IMR-90 (cell line): ENCODE measurements around the gene FOXO3. TPM values are rescaled to one million over a fixed set of nuclear protein-coding genes. Genes with fewer than 3 reads are reported as not detected.

Experiments used
- ATAC-seq: fragments of 200-7000 bp; cut with Tn5 transposase; 2 replicates; pipeline ENCODE4 v1.9.1; 2020; ENCODE audit warnings: low read depth, mild to moderate bottlenecking, moderate library complexity
- BruUV-seq: library from RNA; stranded (reverse); fragments of 400-500 nt; replicated peaks from 2 replicates; lab custom pipeline; 2021; lab: Mats Ljungman, UMichigan
- CTCF ChIA-PET: fragments of 300-600 bp; formaldehyde crosslinking; extraction: SDS; loops from one replicate; lab custom pipeline; 2021; ENCODE audit warnings: antibody characterized with exemption; lab: Yijun Ruan, JAX
- POLR2A ChIA-PET: fragments of 300-600 bp; sonication (Branson Sonifier 250); formaldehyde crosslinking; loops from one replicate; lab custom pipeline; 2022; ENCODE audit warnings: antibody characterized with exemption; ENCODE audit not compliant: unreplicated experiment; lab: Charles Lee
- DNase-seq: peaks from one replicate; pipeline ENCODE4 v3.0.0; 2013
- H2AFZ ChIP-seq: replicated peaks from 2 replicates; pipeline ENCODE3; 2013; ENCODE audit warnings: low read length, mild to moderate bottlenecking; ENCODE audit not compliant: poor library complexity
- H2AK5ac ChIP-seq: 2 replicates; pipeline ENCODE4 v1.6.1; 2013; ENCODE audit warnings: low read depth, low read length, inconsistent platforms
- H2AK9ac ChIP-seq: replicated peaks from 2 replicates; pipeline ENCODE3; 2013; ENCODE audit warnings: mild to moderate bottlenecking, low read depth, low read length, moderate library complexity; ENCODE audit not compliant: poor library complexity
- H2BK120ac ChIP-seq: 2 replicates; pipeline ENCODE4 v1.6.1; 2013; ENCODE audit warnings: low read depth, low read length, inconsistent platforms
- H2BK15ac ChIP-seq: 3 replicates; pipeline ENCODE4 v1.6.1; 2013; ENCODE audit warnings: low read depth, low read length, inconsistent platforms
- H2BK20ac ChIP-seq: 2 replicates; pipeline ENCODE4 v1.6.1; 2013; ENCODE audit warnings: low read depth, mild to moderate bottlenecking, inconsistent platforms, low read length, moderate library complexity
- H2BK5ac ChIP-seq: 2 replicates; pipeline ENCODE4 v1.6.1; 2013; ENCODE audit warnings: mild to moderate bottlenecking, low read depth, low read length, inconsistent platforms; ENCODE audit not compliant: poor library complexity, severe bottlenecking
- H3K14ac ChIP-seq: replicated peaks from 2 replicates; pipeline ENCODE4 v1.6.1; 2013; ENCODE audit warnings: low read depth, low read length, inconsistent platforms
- H3K18ac ChIP-seq: 2 replicates; pipeline ENCODE4 v1.6.1; 2013; ENCODE audit warnings: low read depth, low read length, control low read depth
- H3K23ac ChIP-seq: 2 replicates; pipeline ENCODE4 v1.6.1; 2013; ENCODE audit warnings: low read depth, low read length, inconsistent platforms
- H3K27ac ChIP-seq: 2 replicates; pipeline ENCODE4 v1.5.1; 2013; ENCODE audit warnings: mild to moderate bottlenecking, control low read depth, low read length; ENCODE audit not compliant: insufficient read depth
- H3K27me3 ChIP-seq: 2 replicates; pipeline ENCODE4 v1.6.1; 2013; ENCODE audit warnings: low read length; ENCODE audit not compliant: control insufficient read depth, insufficient read depth
- H3K36me3 ChIP-seq: 2 replicates; pipeline ENCODE4 v1.6.1; 2013; ENCODE audit warnings: low read length, mixed read lengths; ENCODE audit not compliant: control insufficient read depth, insufficient read depth
- H3K4ac ChIP-seq: 2 replicates; pipeline ENCODE4 v1.6.1; 2013; ENCODE audit warnings: low read depth, low read length, inconsistent platforms
- H3K4me1 ChIP-seq: 2 replicates; pipeline ENCODE4 v1.6.1; 2013; ENCODE audit warnings: low read length, mixed read lengths; ENCODE audit not compliant: control insufficient read depth, insufficient read depth
- H3K4me2 ChIP-seq: 2 replicates; pipeline ENCODE4 v1.6.1; 2013; ENCODE audit warnings: low read depth, mild to moderate bottlenecking, control low read depth, low read length, moderate library complexity
- H3K4me3 ChIP-seq: 2 replicates; pipeline ENCODE4 v1.5.1; 2013; ENCODE audit warnings: low read depth, mild to moderate bottlenecking, control low read depth, low read length, moderate library complexity; ENCODE audit not compliant: insufficient read depth
- H3K56ac ChIP-seq: 2 replicates; pipeline ENCODE4 v1.6.1; 2013; ENCODE audit warnings: low read length, inconsistent platforms; ENCODE audit not compliant: insufficient read depth; ENCODE audit errors: extremely low read depth
- H3K79me1 ChIP-seq, 2 experiments: 2 replicates each; pipeline ENCODE4 v1.6.1; 2013; ENCODE audit warnings: low read length in 2 of 2, inconsistent platforms in 1 of 2, low read depth in 1 of 2
- H3K9ac ChIP-seq: 2 replicates; pipeline ENCODE4 v1.6.1; 2013; ENCODE audit warnings: low read depth, low read length, control low read depth
- H3K9me1 ChIP-seq: 2 replicates; pipeline ENCODE4 v1.6.1; 2013; ENCODE audit warnings: low read length, inconsistent platforms; ENCODE audit not compliant: insufficient read depth
- H3K9me3 ChIP-seq: 2 replicates; pipeline ENCODE4 v1.6.1; 2013; ENCODE audit warnings: low read length; ENCODE audit not compliant: control insufficient read depth, insufficient read depth
- H4K20me1 ChIP-seq: 2 replicates; pipeline ENCODE4 v1.6.1; 2013; ENCODE audit warnings: low read length, inconsistent platforms; ENCODE audit not compliant: insufficient read depth
- H4K5ac ChIP-seq: 2 replicates; pipeline ENCODE4 v1.6.1; 2013; ENCODE audit warnings: mild to moderate bottlenecking, low read depth, low read length, control low read depth
- H4K8ac ChIP-seq, 2 experiments: 2 replicates each; pipeline ENCODE4 v1.6.1; 2013; ENCODE audit warnings: low read depth in 2 of 2, low read length in 2 of 2, control low read depth in 1 of 2, inconsistent platforms in 1 of 2
- H4K91ac ChIP-seq: 2 replicates; pipeline ENCODE4 v1.6.1; 2013; ENCODE audit warnings: low read depth, low read length, inconsistent platforms; ENCODE audit not compliant: insufficient read depth
- MAFK ChIP-seq: IDR thresholded peaks from 2 replicates; pipeline ENCODE4 v1.6.1; 2012; ENCODE audit warnings: low read depth, low read length, improper control_type of control experiment
- MAZ ChIP-seq: IDR thresholded peaks from 2 replicates; pipeline ENCODE4 v1.6.1; 2012; ENCODE audit warnings: low read depth, mild to moderate bottlenecking, low read length, improper control_type of control experiment, moderate library complexity, borderline replicate concordance
- RCOR1 ChIP-seq: IDR thresholded peaks from 2 replicates; pipeline ENCODE4 v1.6.1; 2012; ENCODE audit warnings: mild to moderate bottlenecking, low read length, improper control_type of control experiment; ENCODE audit not compliant: insufficient replicate concordance
- WGBS, 2 experiments: methylation state at CpG; one replicate each; pipeline versions ENCODE4 v1.1.5 to v1.1.7; 2013; ENCODE audit warnings: missing lambda C conversion rate in 2 of 2; ENCODE audit not compliant: insufficient read length in 1 of 2; ENCODE audit errors: extremely low coverage in 2 of 2; 5-methylcytosine and 5-hydroxymethylcytosine counted together
- dilution Hi-C: fragments of 300-500 bp; cut with HindIII; formaldehyde crosslinking; loops from one replicate; pipeline ENCODE4 v1.14.3; 2018; ENCODE audit warnings: low sequenced_read_pairs; ENCODE audit not compliant: unreplicated experiment
- in situ Hi-C: fragments of 300-500 bp; cut with MboI; formaldehyde crosslinking; loops from 3 replicates; pipeline ENCODE4 v1.14.3; 2019; ENCODE audit warnings: low sequenced_read_pairs, inconsistent platforms, mixed read lengths
- intact Hi-C: fragments of 100-400 bp; cut with micrococcal nuclease; formaldehyde crosslinking; loops from 2 replicates; pipeline ENCODE4 v1.10.0; 2022
- polyA plus RNA-seq, 3 experiments: library from polyadenylated mRNA; depleted of rRNA; stranded (reverse); fragments of >200 nt; gene quantifications; 2 replicates each; pipeline ENCODE4 v1.2.3, GENCODE V29; 2012; ENCODE audit warnings: low replicate concordance in 1 of 3
- total RNA-seq: library from RNA; depleted of rRNA; stranded (reverse); fragments of >200 nt; gene quantifications from 2 replicates; pipeline ENCODE4 v1.2.3, GENCODE V29; 2012

The FOXO3 gene
- total and polyA plus RNA-seq, 2 of the 4 experiments (the other 2 are of a cell fraction) = 17.5 to 38.7 TPM

DNA sequence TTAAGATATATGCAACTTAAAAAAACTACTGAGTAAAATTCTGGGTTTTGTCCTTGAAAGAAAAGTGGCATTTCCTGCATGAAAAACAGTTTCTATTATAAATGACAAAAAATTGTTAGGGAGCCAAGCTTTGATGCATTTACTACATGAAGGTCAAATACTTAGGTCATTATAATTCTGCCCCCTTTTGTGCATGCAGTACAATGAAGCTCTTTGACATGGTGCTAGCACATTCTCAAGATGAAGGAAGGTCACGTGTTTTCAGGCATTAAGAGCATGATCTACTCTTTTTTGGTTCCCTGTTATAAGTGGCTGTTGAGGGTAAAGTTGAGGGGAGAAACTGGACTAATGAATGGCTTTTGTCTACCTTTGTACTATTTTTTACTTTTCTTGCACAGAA is 72.7 kb downstream of the FOXO3 start:
- Histone ChIP-seq H3K9ac (no peak overlapping the region), H3K9me3 (no peaks in the 10 kb centered on the region), H2BK5ac (no peak overlapping the region), H3K18ac (no peak overlapping the region), H3K4me3 (no peak overlapping the region), H3K36me3 (no peaks in the 10 kb centered on the region), H2BK15ac (no peak overlapping the region), H3K23ac (no peak overlapping the region), H3K79me1 (peaks cover 53 to 87% of the 10 kb centered on the region in 2 experiments), H3K4ac (no peak overlapping the region), H4K91ac (no peak overlapping the region), H2AK9ac (no peak overlapping the region), H3K4me1 (peaks cover 8% of the 10 kb centered on the region), H3K27ac (no peak overlapping the region), H4K5ac (no peak overlapping the region), H4K8ac (no peak overlapping the region), H2BK20ac (no peak overlapping the region), H3K27me3 (no peaks in the 10 kb centered on the region), H2BK120ac (no peak overlapping the region), H2AFZ (no peak overlapping the region), H3K56ac (no peak overlapping the region), H2AK5ac (no peak overlapping the region), H3K14ac (no peak overlapping the region), H3K4me2 (no peak overlapping the region), H3K9me1 (peaks cover 27% of the 10 kb centered on the region), H4K20me1 (peaks cover 86% of the 10 kb centered on the region)
- dilution Hi-C loops (no loop called here), intact Hi-C loops (no loop called here), in situ Hi-C loops (no loop called here)
- DNase-seq = no peak
- TF ChIP-seq MAZ (no peak), RCOR1 (no peak), MAFK (no peak)
- CTCF ChIA-PET = interaction anchor here (0.6 kb wide), 1 partner anchor 72 kb away, joined by 3 read pairs; no protein-coding TSS in a partner anchor
- POLR2A ChIA-PET = interaction anchor here (0.6 kb wide), 1 partner anchor 115 kb away, joined by 6 read pairs; no protein-coding TSS in a partner anchor
- WGBS, 2 experiments = no CpG with 5 or more reads among the region's 1 CpG
- ATAC-seq = no peak
- BruUV-seq = no TSS peak
